Stimulated activated CD8-positive, alpha-beta memory T cell treated with anti-CD3 and anti-CD28 coated beads, Interleukin-15, amount 100 ng/mL, for 48 hours (primary cell): ENCODE results near the gene DDX10.
"Not testable (repeated sequence)": the region's sequence is repeated elsewhere in the genome, so short reads cannot be mapped to it uniquely, and the experiment has no call there.

Experiments
- DNase-seq, 2 donors: peaks; one replicate each; pipeline ENCODE4 v3.0.0-alpha.2; 2020; ENCODE audit warnings: low read depth in 2 of 2

Gene DDX10

DNA sequence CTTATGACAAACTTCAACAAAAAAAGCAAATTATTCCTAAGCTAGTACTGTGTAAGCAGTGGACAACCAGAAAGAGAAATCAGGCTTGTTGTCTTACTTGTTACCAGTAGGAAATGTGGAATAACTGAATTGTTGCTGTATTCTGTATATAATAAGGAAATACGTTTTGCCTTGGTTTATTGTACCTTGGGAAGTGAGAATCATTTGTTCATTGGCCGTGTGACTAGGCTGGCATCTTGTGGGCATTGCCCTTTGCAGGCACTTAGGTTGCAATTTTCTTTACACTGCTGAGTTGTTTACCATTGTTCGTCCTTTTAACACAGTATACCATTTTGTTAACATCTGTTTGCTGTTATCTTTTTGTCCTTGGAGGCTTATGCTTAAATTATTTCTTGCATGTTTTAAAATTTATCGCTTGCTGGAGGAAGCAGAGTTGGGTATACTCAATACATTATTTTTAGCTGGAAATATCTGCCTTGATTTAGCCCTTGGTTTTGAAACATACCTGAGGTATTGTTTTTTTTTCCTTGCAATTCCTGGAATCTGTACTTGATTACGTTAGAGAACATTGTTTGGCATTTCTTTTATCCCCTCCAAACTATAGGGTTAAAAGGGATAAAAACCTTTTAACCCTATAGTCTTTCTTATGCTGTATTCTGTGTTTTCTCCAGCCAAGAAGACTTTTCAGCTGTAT, 109.3 kb downstream of the DDX10 start:
- no peak for DNase-seq

- no peak for DNase-seq
These were observed 110.5 kb downstream of the DDX10 start for GRCh38 chr11:108775324-108775723.

DNA sequence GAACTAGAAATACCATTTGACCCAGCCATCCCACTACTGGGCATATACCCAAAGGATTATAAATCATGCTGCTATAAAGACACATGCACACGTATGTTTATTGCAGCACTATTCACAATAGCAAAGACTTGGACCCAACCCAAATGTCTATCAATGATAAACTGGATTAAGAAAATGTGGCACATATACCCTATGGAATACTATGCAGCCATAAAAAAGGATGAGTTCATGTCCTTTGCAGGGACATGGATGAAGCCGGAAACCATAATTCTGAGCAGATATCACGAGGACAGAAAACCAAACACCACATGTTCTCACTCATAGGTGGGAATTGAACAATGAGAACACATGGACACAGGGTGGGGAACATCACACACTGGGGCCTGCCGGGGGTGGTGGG, 114.3 kb downstream of the DDX10 start:
- not testable (repeated sequence) for DNase-seq

DNA sequence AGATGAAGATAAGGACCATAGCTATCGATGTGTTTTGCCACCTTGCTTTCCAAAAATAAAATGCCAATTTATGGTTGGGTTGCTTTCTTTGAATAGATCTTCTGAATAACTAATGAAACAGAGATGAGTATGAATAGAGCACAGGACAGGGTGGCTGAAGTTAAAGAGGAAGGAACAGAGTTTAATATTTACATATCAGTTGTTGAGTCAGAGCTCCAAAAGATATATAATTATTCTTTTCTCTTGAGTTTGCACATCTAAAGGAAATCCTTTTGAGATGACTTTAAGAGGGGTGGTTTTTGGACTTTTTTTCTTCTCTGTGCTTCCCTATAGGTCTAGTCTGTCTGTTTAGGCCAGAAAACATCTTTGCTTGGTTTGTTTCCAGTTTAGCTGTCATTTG, 115.2 kb downstream of the DDX10 start:
- DNase-seq = no peak

GRCh38 chr11:108781946-108782345, 117.1 kb downstream of the DDX10 start:
- DNase-seq = no peak

GRCh38 chr11:108786281-108786990, 121.6 kb downstream of the DDX10 start:
- no peak for DNase-seq

GRCh38 chr11:108787105-108787504, 122.2 kb downstream of the DDX10 start:
- no peak for DNase-seq

- no peak for DNase-seq
These were observed 123.8 kb downstream of the DDX10 start for GRCh38 chr11:108788565-108789199.

DNA sequence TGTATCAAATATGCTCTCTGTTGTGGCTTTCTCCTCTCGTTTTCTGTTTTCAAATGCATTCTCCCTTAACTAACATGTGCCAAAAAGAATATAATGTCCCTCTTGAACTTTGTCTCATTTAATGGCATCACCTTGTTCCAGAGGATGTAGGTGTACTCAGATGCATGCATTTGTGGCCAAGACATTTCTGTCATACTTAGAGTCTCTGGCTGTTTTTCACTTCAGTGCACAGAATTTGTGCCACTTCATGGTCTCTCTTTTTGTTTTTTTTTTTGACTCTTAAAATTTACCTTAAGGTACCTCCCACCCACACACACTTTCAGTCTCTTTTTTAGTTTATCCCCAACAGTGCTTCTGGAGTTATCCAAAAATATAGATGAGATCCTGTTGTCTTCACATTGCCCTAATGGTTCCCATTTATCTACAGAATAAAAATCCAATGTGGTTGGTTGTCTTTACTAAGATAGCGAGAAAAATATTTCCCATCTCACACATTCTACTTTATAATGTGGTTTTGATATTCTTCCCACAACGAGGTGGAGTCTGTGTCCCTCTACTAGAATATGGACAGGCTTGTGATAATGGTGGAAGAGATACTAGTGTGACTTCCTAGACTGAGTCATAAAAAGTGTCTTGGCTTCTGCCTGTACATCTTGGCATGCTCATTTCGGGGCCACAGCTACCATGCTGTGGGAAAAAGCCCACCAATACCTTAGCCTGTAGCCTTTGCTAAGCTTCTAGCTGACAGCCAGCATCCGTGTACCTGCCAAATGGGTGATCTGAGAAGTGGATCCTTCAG, 125.8 kb downstream of the DDX10 start:
- no peak for DNase-seq

- no peak for DNase-seq
These were observed 128.3 kb downstream of the DDX10 start for GRCh38 chr11:108793138-108793537.

- no peak for DNase-seq
These were observed 128.7 kb downstream of the DDX10 start for GRCh38 chr11:108793611-108794010.

- DNase-seq = no peak
These were observed 131.7 kb downstream of the DDX10 start for GRCh38 chr11:108796551-108796950.

- no peak for DNase-seq
These were observed 132.8 kb downstream of the DDX10 start for GRCh38 chr11:108797578-108798100.

- no peak for DNase-seq
These were observed 137.6 kb downstream of the DDX10 start for GRCh38 chr11:108802492-108802891.

GRCh38 chr11:108803776-108804175, 138.9 kb downstream of the DDX10 start:
- DNase-seq = no peak

GRCh38 chr11:108804511-108804910, 139.6 kb downstream of the DDX10 start:
- DNase-seq = no peak

- DNase-seq = no peak
These were observed 140.2 kb downstream of the DDX10 start for GRCh38 chr11:108805030-108805429.

DNA sequence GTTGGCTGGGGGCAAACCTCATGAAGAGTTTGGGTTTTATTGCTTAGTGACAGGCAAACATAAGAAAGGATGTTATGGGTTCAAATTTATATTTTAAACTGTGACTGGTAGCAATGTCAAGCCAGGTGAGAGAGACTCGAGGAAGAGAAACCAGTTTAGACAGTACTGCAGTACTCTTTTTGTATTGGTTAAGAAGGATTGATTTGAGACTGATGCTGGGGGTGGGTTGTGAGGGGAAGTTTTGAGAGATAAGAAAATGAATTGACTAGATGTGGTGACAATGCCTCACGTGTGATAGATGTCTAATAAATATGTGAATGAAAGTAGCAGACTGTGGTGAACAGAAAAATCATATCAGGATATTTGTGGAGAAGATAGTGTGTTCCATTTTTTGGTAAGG, 142.4 kb downstream of the DDX10 start:
- no peak for DNase-seq

- no peak for DNase-seq
These were observed 148.2 kb downstream of the DDX10 start for GRCh38 chr11:108813086-108813485.

DNA sequence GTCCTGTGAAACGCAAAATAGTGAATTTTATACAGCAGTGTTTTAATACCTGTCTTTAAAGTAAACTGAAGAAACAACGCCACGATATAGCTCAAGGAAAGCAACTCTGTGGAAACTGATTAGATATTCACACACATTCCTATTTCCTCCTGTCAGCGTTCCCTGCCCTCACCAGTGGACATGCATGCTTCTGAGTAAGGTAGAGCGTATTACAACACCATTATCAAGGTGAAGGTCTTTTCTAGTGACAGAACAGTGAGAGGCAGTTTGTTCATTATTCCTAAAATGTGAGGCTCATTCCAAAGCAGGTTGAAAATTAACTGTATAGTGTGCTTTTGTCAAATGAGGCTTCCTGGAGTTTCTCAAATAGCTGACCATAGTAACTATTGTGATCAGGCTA, 153.1 kb downstream of the DDX10 start:
- no peak for DNase-seq

- no peak for DNase-seq
These were observed 154.1 kb downstream of the DDX10 start for GRCh38 chr11:108818971-108819370.

DNA sequence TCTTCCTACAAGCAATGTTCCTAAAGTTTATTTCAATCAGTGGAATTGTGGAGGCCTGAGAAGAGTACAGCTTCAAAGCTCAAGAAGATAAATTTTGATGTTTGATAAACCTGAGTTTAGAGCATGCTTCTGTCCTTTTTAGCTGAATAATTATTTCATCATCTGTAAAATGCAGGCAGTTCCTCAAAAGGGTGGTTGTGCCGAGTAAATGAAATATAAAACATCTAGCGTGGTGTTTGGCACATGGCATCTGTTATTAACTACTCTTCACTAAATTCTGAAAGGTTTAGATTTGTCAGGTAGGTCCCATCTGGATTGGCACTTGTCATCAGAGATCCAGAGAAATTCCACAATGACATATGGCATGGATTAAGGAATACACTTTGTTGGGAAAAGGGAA, 155.1 kb downstream of the DDX10 start:
- DNase-seq = no peak
